Testis (tissue), 3 donors: ENCODE data around the gene MICB. TPM values are rescaled to one million over a fixed set of nuclear protein-coding genes. Genes with fewer than 3 reads are reported as not detected.
"Not testable (repeated sequence)": the region's sequence is repeated elsewhere in the genome, so short reads cannot be mapped to it uniquely, and the experiment has no call there.

Experiments used
- DNase-seq: peaks from one replicate; pipeline ENCODE4 v3.0.0-alpha.2; 2019
- H3K27ac ChIP-seq, 2 donors: fragments of 200-600 bp; sonication (generic); one replicate each; pipeline ENCODE4 v1.5.1; 2019
- H3K27me3 ChIP-seq: fragments of 200-600 bp; sonication (generic); one replicate; pipeline ENCODE4 v1.5.1; 2019
- H3K36me3 ChIP-seq: fragments of 200-600 bp; sonication (generic); one replicate; pipeline ENCODE4 v1.5.1; 2017; ENCODE audit warnings: low read depth; ENCODE audit errors: missing control alignments
- H3K4me1 ChIP-seq: fragments of 200-600 bp; sonication (generic); one replicate; pipeline ENCODE4 v1.5.1; 2019
- H3K4me3 ChIP-seq, 2 donors: fragments of 200-600 bp; sonication (generic); one replicate each; pipeline ENCODE4 v1.5.1; 2017 to 2019
- H3K9me3 ChIP-seq: fragments of 200-600 bp; sonication (generic); one replicate; pipeline ENCODE4 v1.5.1; 2017
- CTCF ChIP-seq, 3 experiments: fragments of 450-650 bp in 2 of 3; fragments of 200-600 bp in 1 of 3; sonication (generic) in 1 of 3; IDR thresholded peaks; one replicate each; pipeline ENCODE4 v1.5.1; 2016 to 2019; ENCODE audit warnings: antibody characterized with exemption in 3 of 3, mild to moderate bottlenecking in 2 of 3, moderate library complexity in 1 of 3
- POLR2A ChIP-seq: fragments of 450-650 bp; IDR thresholded peaks from one replicate; pipeline ENCODE4 v1.6.1; 2017; ENCODE audit warnings: antibody characterized with exemption, mild to moderate bottlenecking, moderate library complexity
- WGBS, 2 donors: methylation state at CpG; one replicate each; pipeline ENCODE4 v1.1.5; 2018; 5-methylcytosine and 5-hydroxymethylcytosine counted together
- intact Hi-C: fragments of 100-400 bp; cut with DNase I; formaldehyde crosslinking; loops from one replicate; pipeline ENCODE4 v1.15.1; 2023; ENCODE audit warnings: low total_unique reads
- polyA plus RNA-seq: library from polyadenylated mRNA; stranded (reverse); fragments of 350-450 nt; fragmentation: Illumina TruSeq; extraction: RNeasy Lipid Tissue Mini Kit (QIAGEN cat#74804); gene quantifications from one replicate; pipeline ENCODE4 v1.2.3, GENCODE V29; 2014; ENCODE audit warnings: low read depth, low replicate concordance; ENCODE audit not compliant: insufficient read depth
- total RNA-seq, 2 donors: library from RNA; depleted of rRNA; stranded (reverse); fragments of >200 nt; gene quantifications; one replicate each; pipeline ENCODE4 v1.2.3, GENCODE V29; 2016

Gene MICB
- total and polyA plus RNA-seq, 3 donors from 2014 or later = 4.1 to 5.4 (median 4.4) TPM

GRCh38 chr6:31483392-31483791 lies 14.6 kb upstream of the MICB start:
- no peaks in the 10 kb centered on the region for H3K27me3 ChIP-seq
- intact Hi-C loops = no loop called here
- no peaks in the 10 kb centered on the region for H3K9me3 ChIP-seq
- WGBS, 2 donors = 48 to 83% methylated on average over 2 of the region's 2 CpGs
- H3K27ac ChIP-seq = no peak overlapping the region
- H3K4me1 ChIP-seq = no peaks in the 10 kb centered on the region
- H3K4me3 ChIP-seq = no peak overlapping the region
- TF ChIP-seq POLR2A (no peak), CTCF (IDR thresholded peaks at IDR 0.05) (no peak)
- DNase-seq = no peak
- no peaks in the 10 kb centered on the region for H3K36me3 ChIP-seq

- no peak for DNase-seq
- WGBS, 2 donors = 74 to 76% methylated on average over 1 of the region's 1 CpG
Measured at GRCh38 chr6:31485055-31485454, 12.9 kb upstream of the MICB start.

GRCh38 chr6:31486065-31486837 lies 11.7 kb upstream of the MICB start:
- 71% methylated on average over 2 of the region's 9 CpGs; no CpG with 5 or more reads in 1 of the 2 donors for WGBS, 2 donors

More at GRCh38 chr6:31485055-31485454, 12.9 kb upstream of the MICB start:
- TF ChIP-seq CTCF (IDR thresholded peaks at IDR 0.05) (no peak), POLR2A (no peak)
- H3K4me3 ChIP-seq = no peak overlapping the region
- H3K9me3 ChIP-seq = no peaks in the 10 kb centered on the region
- no peaks in the 10 kb centered on the region for H3K27me3 ChIP-seq
- no peaks in the 10 kb centered on the region for H3K4me1 ChIP-seq
- no peaks in the 10 kb centered on the region for H3K36me3 ChIP-seq
- H3K27ac ChIP-seq = no peak overlapping the region
- intact Hi-C loops = no loop called here

GRCh38 chr6:31487674-31488073 lies 10.3 kb upstream of the MICB start:
- H3K27me3 ChIP-seq, intact Hi-C loops, H3K27ac ChIP-seq, H3K4me3 ChIP-seq, H3K36me3 ChIP-seq, H3K9me3 ChIP-seq, H3K4me1 ChIP-seq: not testable (repeated sequence)
- peak; percentile 4 for DNase-seq
- WGBS, 2 donors = 84 to 88% methylated on average over 5 to 6 of the region's 6 CpGs

More at GRCh38 chr6:31486065-31486837, 11.7 kb upstream of the MICB start:
- H3K27ac ChIP-seq, intact Hi-C loops, DNase-seq, H3K4me3 ChIP-seq, H3K4me1 ChIP-seq, H3K36me3 ChIP-seq, H3K27me3 ChIP-seq, H3K9me3 ChIP-seq: not testable (repeated sequence)

- Histone ChIP-seq H3K4me1 (no peaks in the 10 kb centered on the region), H3K27ac (no peak overlapping the region), H3K9me3 (no peaks in the 10 kb centered on the region), H3K27me3 (no peaks in the 10 kb centered on the region), H3K4me3 (no peak overlapping the region), H3K36me3 (no peaks in the 10 kb centered on the region)
- intact Hi-C loops = no loop called here
- no peak for TF ChIP-seq POLR2A
- TF ChIP-seq CTCF (IDR thresholded peaks at IDR 0.05) = no peak
- DNase-seq = no peak
- 86 to 88% methylated on average over 4 of the region's 4 CpGs for WGBS, 2 donors
Measured at GRCh38 chr6:31489086-31489485, 8.9 kb upstream of the MICB start.
